HEK293T (cell line): ENCODE data around the gene PCDHA9.

Experiments used
- ARNT ChIP-seq: fragments of 450-650 bp; IDR thresholded peaks from 2 replicates; pipeline ENCODE4 v1.6.1; 2017; ENCODE audit warnings: mild to moderate bottlenecking
- BHLHE40 ChIP-seq: fragments of 450-650 bp; IDR thresholded peaks from 2 replicates; pipeline ENCODE4 v1.6.1; 2016; ENCODE audit warnings: mild to moderate bottlenecking, moderate library complexity, borderline replicate concordance
- FOXA1 ChIP-seq: fragments of 450-650 bp; IDR thresholded peaks from 2 replicates; pipeline ENCODE4 v1.6.1; 2016; ENCODE audit warnings: mild to moderate bottlenecking
- PKNOX1 ChIP-seq: fragments of 450-650 bp; IDR thresholded peaks from 2 replicates; pipeline ENCODE4 v1.6.1; 2016
- SUZ12 ChIP-seq: fragments of 450-650 bp; IDR thresholded peaks from 2 replicates; pipeline ENCODE4 v1.6.1; 2016; ENCODE audit warnings: mild to moderate bottlenecking

- no peak for TF ChIP-seq BHLHE40
- no peak for TF ChIP-seq PKNOX1
- TF ChIP-seq ARNT: no peak
- TF ChIP-seq FOXA1: no peak
- no peak for TF ChIP-seq SUZ12
Measured at GRCh38 chr5:140827704-140828361, 20.3 kb upstream of the PCDHA9 start, which contains the start of gene PCDHA6.
